Uterus (tissue), 4 donors: Measurements from ENCODE around the gene KLHL24. TPM values are rescaled to one million over a fixed set of nuclear protein-coding genes. Genes with fewer than 3 reads are reported as not detected.

ENCODE experiments used
- DNase-seq, 2 donors: peaks; one replicate each; pipeline ENCODE4 v3.0.0-alpha.2; 2019 to 2020
- H3K27ac ChIP-seq, 2 donors: fragments of 200-600 bp; sonication (generic); 1 replicate in 1 of 2; 2 replicates in 1 of 2; pipeline ENCODE4 v1.5.1; 2016 to 2018
- H3K27me3 ChIP-seq, 2 donors: fragments of 200-600 bp; sonication (generic); one replicate each; pipeline ENCODE4 v1.5.1; 2018 to 2019; ENCODE audit warnings: control low read depth in 1 of 2
- H3K36me3 ChIP-seq, 2 donors: fragments of 200-600 bp; sonication (generic); one replicate each; pipeline ENCODE4 v1.5.1; 2019; ENCODE audit warnings: control low read depth in 1 of 2
- H3K4me1 ChIP-seq, 2 donors: fragments of 200-600 bp; sonication (generic); one replicate each; pipeline ENCODE4 v1.5.1; 2018 to 2019; ENCODE audit warnings: control low read depth in 1 of 2
- H3K4me3 ChIP-seq, 2 donors: fragments of 200-600 bp; sonication (generic); 1 replicate in 1 of 2; 2 replicates in 1 of 2; pipeline ENCODE4 v1.5.1; 2018 to 2019; ENCODE audit warnings: mild to moderate bottlenecking in 1 of 2
- H3K9me3 ChIP-seq, 2 donors: fragments of 200-600 bp; sonication (generic); one replicate each; pipeline ENCODE4 v1.5.1; 2019; ENCODE audit warnings: control low read depth in 1 of 2
- CTCF ChIP-seq, 4 experiments: fragments of 200-600 bp in 2 of 4; fragments of 450-650 bp in 2 of 4; sonication (generic) in 2 of 4; IDR thresholded peaks; one replicate each; pipeline ENCODE4 v1.5.1; 2016 to 2019; ENCODE audit warnings: antibody characterized with exemption in 4 of 4, mild to moderate bottlenecking in 2 of 4, moderate library complexity in 1 of 4
- POLR2A ChIP-seq, 2 donors: fragments of 450-650 bp; IDR thresholded peaks; one replicate each; pipeline ENCODE4 v1.6.1; 2016; ENCODE audit warnings: antibody characterized with exemption in 2 of 2, mild to moderate bottlenecking in 1 of 2, moderate library complexity in 1 of 2
- intact Hi-C: fragments of 100-400 bp; cut with DNase I; formaldehyde crosslinking; loops from one replicate; pipeline ENCODE4 v1.15.1; 2023; ENCODE audit warnings: low total_unique reads
- total RNA-seq, 4 donors: library from RNA; depleted of rRNA in 3 of 4; stranded (reverse); fragments of >200 nt in 3 of 4; gene quantifications; one replicate each; pipeline versions ENCODE4 v1.1.0 to v1.2.4, GENCODE V29; 2014 to 2023
- donor health status: DM: yes; HTN: yes; CAD: no.

Gene KLHL24
- 100 to 1,000 TPM in 3 of 4 donors, 10 to 100 TPM in 1; 69.1 to 231 (median 146) TPM for total RNA-seq

- peak within 1 kb of the TSS; percentile 95 to 100 for H3K27ac ChIP-seq
- TF ChIP-seq POLR2A (IDR thresholded peaks at IDR 0.05) (peak; percentile 98 to 99), CTCF (IDR thresholded peaks at IDR 0.05) (peak in 1 of 4 experiments; percentile 14)
- peak; percentile 91 to 92 for DNase-seq
- intact Hi-C loops, result no loop called here
- peak within 1 kb of the TSS; percentile 85 to 97 for H3K4me3 ChIP-seq
- no peaks in the 10 kb centered on the region for H3K27me3 ChIP-seq
- H3K4me1 ChIP-seq, result no peaks in the 10 kb centered on the region
- H3K9me3 ChIP-seq, result no peaks in the 10 kb centered on the region
- H3K36me3 ChIP-seq, result no peaks in the 10 kb centered on the region
Measured at GRCh38 chr3:183635431-183636220, at the start of gene KLHL24. KLHL24 (plus strand) TSS chr3:183635623; CDS start chr3:183650357, 14,734 bp downstream.

- no peaks in the 10 kb centered on the region for H3K27me3 ChIP-seq
- no peaks in the 10 kb centered on the region for H3K4me1 ChIP-seq
- no peak overlapping the region for H3K4me3 ChIP-seq
- intact Hi-C loops, result no loop called here
- H3K9me3 ChIP-seq, result no peaks in the 10 kb centered on the region
- no peaks in the 10 kb centered on the region for H3K36me3 ChIP-seq
- DNase-seq, result no peak
- TF ChIP-seq CTCF (IDR thresholded peaks at IDR 0.05), result no peak
- TF ChIP-seq POLR2A (IDR thresholded peaks at IDR 0.05), result no peak
- H3K27ac ChIP-seq, result no peak overlapping the region
Measured at GRCh38 chr3:183586477-183586876, 48.9 kb upstream of the KLHL24 start.

- no peaks in the 10 kb centered on the region for H3K9me3 ChIP-seq
- H3K27me3 ChIP-seq, result no peaks in the 10 kb centered on the region
- no peak overlapping the region for H3K27ac ChIP-seq
- TF ChIP-seq CTCF (IDR thresholded peaks at IDR 0.05), result no peak
- no peak for TF ChIP-seq POLR2A (IDR thresholded peaks at IDR 0.05)
- no peaks in the 10 kb centered on the region for H3K36me3 ChIP-seq
- no peak overlapping the region for H3K4me3 ChIP-seq
- no peak for DNase-seq
- intact Hi-C loops, result no loop called here
- no peaks in the 10 kb centered on the region for H3K4me1 ChIP-seq
Measured at GRCh38 chr3:183587336-183587735, 48.1 kb upstream of the KLHL24 start.

GRCh38 chr3:183590442-183590841 is 45.0 kb upstream of the KLHL24 start:
- no peak for DNase-seq
- H3K27ac ChIP-seq, result no peak overlapping the region

More at GRCh38 chr3:183590442-183590841, 45.0 kb upstream of the KLHL24 start:
- Histone ChIP-seq H3K4me1 (no peaks in the 10 kb centered on the region), H3K9me3 (no peaks in the 10 kb centered on the region), H3K36me3 (no peaks in the 10 kb centered on the region), H3K27me3 (no peaks in the 10 kb centered on the region), H3K4me3 (no peak overlapping the region)
- intact Hi-C loops, result no loop called here
- TF ChIP-seq POLR2A (IDR thresholded peaks at IDR 0.05), result no peak
- no peak for TF ChIP-seq CTCF (IDR thresholded peaks at IDR 0.05)
